ENCODE measurements around the gene SSBP3. TPM values are rescaled to one million over a fixed set of nuclear protein-coding genes. Genes with fewer than 3 reads are reported as not detected.

Gene SSBP3
- total RNA-seq, 1 donor from 2014 or later = 27.1 TPM

DNA sequence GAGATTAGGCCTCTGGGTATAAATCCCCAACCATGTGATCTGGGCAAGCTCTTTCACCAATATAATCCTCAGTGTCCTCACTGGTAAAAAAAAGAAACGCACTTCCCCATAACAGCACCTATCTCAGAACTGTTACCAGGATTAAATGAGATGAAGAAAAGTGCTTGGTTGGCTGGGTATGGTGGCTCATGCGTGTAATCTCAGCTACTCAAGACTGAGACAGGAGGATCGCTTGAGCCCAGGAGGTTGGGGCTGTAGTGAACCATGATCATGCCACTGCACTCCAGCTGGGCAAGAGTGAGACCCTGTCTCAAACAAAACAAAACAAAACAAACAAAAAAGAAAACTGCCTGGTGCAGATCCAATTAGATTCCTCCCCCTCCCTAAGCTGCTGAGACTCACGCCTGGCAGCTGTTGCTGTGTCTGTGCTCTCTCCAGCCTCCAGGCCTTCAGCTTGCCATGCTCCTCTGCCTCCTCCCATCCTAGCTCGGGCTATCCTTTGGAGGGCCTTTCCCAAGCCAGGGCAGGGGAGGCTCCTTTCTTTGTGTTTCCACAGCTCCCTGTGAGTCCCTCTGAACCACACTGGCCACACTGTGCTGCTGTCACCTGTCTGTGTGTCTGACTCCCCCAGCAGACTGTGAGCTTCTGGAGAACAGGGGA lies 225.4 kb downstream of the SSBP3 start:
- Histone ChIP-seq H3K4me1 (ENCODE audit: control insufficient read depth in 3 of 3, insufficient read depth in 3 of 3, low read length in 3 of 3) (no peaks in the 10 kb centered on the region), H3K4me3 (ENCODE audit: low read length in 3 of 3) (no peak overlapping the region), H3K36me3 (ENCODE audit: control insufficient read depth in 3 of 3, insufficient read depth in 3 of 3, low read length in 3 of 3) (peaks cover 9 to 24% (median 12%) of the 10 kb centered on the region in 3 donors), H3K9ac (ENCODE audit: low read depth in 1 of 3, low read length in 3 of 3) (no peak overlapping the region), H3K27ac (ENCODE audit: low read depth, low read length) (no peak overlapping the region), H3K9me3 (ENCODE audit: control insufficient read depth in 3 of 3, low read length in 3 of 3) (no peaks in the 10 kb centered on the region), H3K27me3 (ENCODE audit: control insufficient read depth in 3 of 3, insufficient read depth in 3 of 3, low read length in 3 of 3) (no peaks in the 10 kb centered on the region)

DNA sequence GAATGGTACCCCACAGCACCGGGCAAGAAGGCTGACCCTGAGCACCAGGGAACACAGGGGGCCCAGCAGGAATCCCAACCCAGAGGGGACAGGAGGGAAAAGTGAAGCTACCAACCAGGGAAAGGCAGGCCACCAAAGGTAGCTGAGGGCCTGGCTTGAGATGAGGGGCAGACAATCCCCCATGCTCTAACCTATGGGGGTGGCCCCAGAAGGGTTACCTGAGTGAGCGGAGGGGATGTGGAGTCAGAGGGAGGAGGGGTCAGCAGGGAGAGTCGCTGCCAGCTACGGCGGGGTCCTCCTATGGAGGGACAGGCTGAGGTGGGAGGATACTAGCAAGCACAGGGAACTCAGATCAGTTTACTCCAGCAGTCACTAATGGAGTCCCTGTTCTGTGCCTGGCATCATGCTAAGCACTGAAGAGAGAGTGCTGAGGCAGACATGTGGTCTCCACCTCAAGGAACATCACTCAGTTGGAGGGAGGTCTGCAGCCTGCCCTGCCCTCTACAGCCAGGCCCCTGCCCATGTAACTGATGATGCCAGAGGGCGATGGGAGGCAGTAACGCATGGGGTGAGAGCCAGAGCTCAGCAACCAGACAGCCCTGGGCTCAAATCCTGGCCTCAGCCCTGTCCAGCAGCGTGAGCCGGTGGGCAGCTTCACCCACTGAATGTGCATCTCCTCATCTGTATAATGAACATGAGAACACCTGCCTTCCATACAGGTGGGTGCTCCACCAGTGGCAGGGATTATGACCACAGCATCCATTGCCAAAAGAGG lies 227.7 kb downstream of the SSBP3 start:
- H3K9ac ChIP-seq (ENCODE audit: low read depth in 1 of 3, low read length in 3 of 3) = no peak overlapping the region
- H3K27me3 ChIP-seq (ENCODE audit: control insufficient read depth in 3 of 3, insufficient read depth in 3 of 3, low read length in 3 of 3) = no peaks in the 10 kb centered on the region
- no peak overlapping the region for H3K27ac ChIP-seq (ENCODE audit: low read depth, low read length)
- no peaks in the 10 kb centered on the region for H3K9me3 ChIP-seq (ENCODE audit: control insufficient read depth in 3 of 3, low read length in 3 of 3)
- peaks cover 6 to 33% (median 15%) of the 10 kb centered on the region in 3 donors for H3K36me3 ChIP-seq (ENCODE audit: control insufficient read depth in 3 of 3, insufficient read depth in 3 of 3, low read length in 3 of 3)
- H3K4me1 ChIP-seq (ENCODE audit: control insufficient read depth in 3 of 3, insufficient read depth in 3 of 3, low read length in 3 of 3) = peaks cover 4 to 6% (median 6%) of the 10 kb centered on the region in 3 donors
- no peak overlapping the region for H3K4me3 ChIP-seq (ENCODE audit: low read length in 3 of 3)

DNA sequence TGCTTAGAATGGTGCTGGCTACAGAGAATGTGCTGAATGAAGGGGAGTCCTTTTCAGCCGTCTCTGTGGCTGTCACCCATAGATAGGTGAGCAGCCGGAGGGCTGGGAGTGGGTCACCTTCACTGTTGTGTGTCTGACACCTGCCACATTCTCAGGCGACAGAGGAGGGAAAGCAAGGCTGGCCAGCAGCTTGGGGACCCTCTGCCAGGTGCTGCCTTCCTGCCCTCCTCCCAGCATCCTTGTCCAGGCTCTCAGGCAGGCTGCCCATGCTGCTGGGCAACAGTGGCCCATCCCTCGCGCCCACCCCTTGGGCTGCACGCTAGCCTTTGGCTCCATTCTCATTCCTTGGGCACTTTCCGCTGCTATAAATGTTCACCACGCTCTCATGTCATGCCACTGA lies 228.5 kb downstream of the SSBP3 start:
- H3K36me3 ChIP-seq (ENCODE audit: control insufficient read depth in 3 of 3, insufficient read depth in 3 of 3, low read length in 3 of 3) = peaks cover 6 to 33% (median 15%) of the 10 kb centered on the region in 3 donors
- H3K27ac ChIP-seq (ENCODE audit: low read depth, low read length) = no peak overlapping the region
- no peaks in the 10 kb centered on the region for H3K27me3 ChIP-seq (ENCODE audit: control insufficient read depth in 3 of 3, insufficient read depth in 3 of 3, low read length in 3 of 3)
- H3K4me1 ChIP-seq (ENCODE audit: control insufficient read depth in 3 of 3, insufficient read depth in 3 of 3, low read length in 3 of 3) = peaks cover 4 to 11% (median 6%) of the 10 kb centered on the region in 3 donors
- no peaks in the 10 kb centered on the region for H3K9me3 ChIP-seq (ENCODE audit: control insufficient read depth in 3 of 3, low read length in 3 of 3)
- no peak overlapping the region for H3K9ac ChIP-seq (ENCODE audit: low read depth in 1 of 3, low read length in 3 of 3)
- no peak overlapping the region for H3K4me3 ChIP-seq (ENCODE audit: low read length in 3 of 3)

DNA sequence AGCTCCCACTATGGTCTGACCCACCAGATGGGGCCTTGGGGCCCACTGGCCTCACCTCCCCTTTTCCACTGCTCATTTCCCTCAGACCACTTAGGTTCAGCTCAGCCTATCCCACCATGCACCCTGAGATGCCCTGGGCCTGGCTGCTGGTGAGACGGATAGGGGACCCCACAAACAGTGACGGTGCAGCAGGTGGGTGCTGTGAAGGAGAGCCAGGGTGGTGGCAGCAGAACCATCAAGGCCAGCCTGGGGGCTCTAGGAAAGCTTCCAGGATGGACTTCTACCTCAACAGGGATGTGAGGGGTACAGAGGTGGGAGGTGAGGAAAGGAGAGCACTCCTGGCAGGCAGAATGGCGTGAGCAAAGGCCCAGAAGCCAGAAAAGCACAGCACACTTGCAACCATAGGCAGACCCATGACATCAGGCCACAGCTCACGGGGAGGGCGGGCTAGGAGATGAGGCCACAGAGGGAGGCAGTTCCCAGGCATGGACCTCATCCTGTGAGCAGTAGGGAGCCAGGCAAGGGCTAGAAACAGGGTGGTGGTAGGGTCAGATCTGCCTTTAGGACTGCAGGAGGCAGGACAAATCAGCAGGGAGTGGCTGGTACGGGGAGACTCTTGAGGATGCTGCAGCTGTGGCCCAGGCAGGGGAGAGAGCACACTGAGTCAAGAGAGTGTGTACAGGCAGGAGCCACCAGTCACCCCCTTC lies 229.4 kb downstream of the SSBP3 start:
- H3K27ac ChIP-seq (ENCODE audit: low read depth, low read length) = no peak overlapping the region
- H3K36me3 ChIP-seq (ENCODE audit: control insufficient read depth in 3 of 3, insufficient read depth in 3 of 3, low read length in 3 of 3) = peaks cover 6 to 34% (median 15%) of the 10 kb centered on the region in 3 donors
- H3K27me3 ChIP-seq (ENCODE audit: control insufficient read depth in 3 of 3, insufficient read depth in 3 of 3, low read length in 3 of 3) = no peaks in the 10 kb centered on the region
- H3K4me1 ChIP-seq (ENCODE audit: control insufficient read depth in 3 of 3, insufficient read depth in 3 of 3, low read length in 3 of 3) = peaks cover 4 to 11% (median 6%) of the 10 kb centered on the region in 3 donors
- no peaks in the 10 kb centered on the region for H3K9me3 ChIP-seq (ENCODE audit: control insufficient read depth in 3 of 3, low read length in 3 of 3)
- no peak overlapping the region for H3K9ac ChIP-seq (ENCODE audit: low read depth in 1 of 3, low read length in 3 of 3)
- H3K4me3 ChIP-seq (ENCODE audit: low read length in 3 of 3) = no peak overlapping the region

Other genes with a start within 250 kb of the SSBP3 start
- gene CYB5RL, start 206.4 kb downstream of the SSBP3 start, total RNA-seq = 5.2 TPM
- gene MRPL37, start 206.2 kb downstream of the SSBP3 start, total RNA-seq = 32.9 TPM
- 4.7 TPM for gene ACOT11, start 141.8 kb upstream of the SSBP3 start, total RNA-seq
- gene FAM151A, start 217.1 kb upstream of the SSBP3 start, total RNA-seq = not detected
- gene MROH7, start 235.4 kb upstream of the SSBP3 start, total RNA-seq = 1.6 TPM

Data from skeletal muscle tissue (tissue), 4 donors.